NB4 (cell line): ENCODE results near the gene POC1A.

Source experiments
- MYC ChIP-seq: IDR thresholded peaks from 2 replicates; pipeline ENCODE4 v1.6.1; 2011; ENCODE audit warnings: low read depth, low read length
- POLR2A ChIP-seq: IDR thresholded peaks from 2 replicates; pipeline ENCODE4 v1.6.1; 2011; ENCODE audit warnings: mild to moderate bottlenecking; ENCODE audit not compliant: insufficient read length; ENCODE audit errors: extremely low read depth
- TF ChIP-seq, protein P1 (sequence below): IDR thresholded peaks from one replicate; pipeline ENCODE4 v1.5.1; 2012; ENCODE audit warnings: low read depth, low read length
- TF ChIP-seq, protein P2 (sequence below): IDR thresholded peaks from 2 replicates; pipeline ENCODE4 v1.6.1; 2011; ENCODE audit warnings: low read depth, low read length

DNA sequence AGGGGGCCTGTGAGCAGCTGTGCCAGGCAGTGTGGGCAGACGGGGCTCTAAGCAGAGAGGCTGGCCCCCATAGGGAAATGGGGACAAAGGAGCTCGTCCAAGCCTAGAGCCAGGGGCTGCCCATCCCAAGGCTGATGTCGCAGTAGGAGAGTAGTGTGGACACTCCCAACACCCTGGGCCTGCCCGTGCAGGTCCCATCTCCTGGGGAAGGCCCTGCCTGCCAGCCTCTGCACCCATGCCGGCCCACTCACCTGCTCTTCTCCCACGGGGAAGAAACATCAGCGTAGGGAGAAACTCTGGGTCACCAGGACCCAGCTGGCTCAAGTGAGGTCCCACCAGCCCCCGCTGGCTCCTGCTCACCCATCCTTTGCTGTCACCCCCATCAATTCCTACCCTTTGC lies 87.2 kb downstream of the POC1A start:
- no peak for TF ChIP-seq POLR2A
- TF ChIP-seq, protein P1, sequence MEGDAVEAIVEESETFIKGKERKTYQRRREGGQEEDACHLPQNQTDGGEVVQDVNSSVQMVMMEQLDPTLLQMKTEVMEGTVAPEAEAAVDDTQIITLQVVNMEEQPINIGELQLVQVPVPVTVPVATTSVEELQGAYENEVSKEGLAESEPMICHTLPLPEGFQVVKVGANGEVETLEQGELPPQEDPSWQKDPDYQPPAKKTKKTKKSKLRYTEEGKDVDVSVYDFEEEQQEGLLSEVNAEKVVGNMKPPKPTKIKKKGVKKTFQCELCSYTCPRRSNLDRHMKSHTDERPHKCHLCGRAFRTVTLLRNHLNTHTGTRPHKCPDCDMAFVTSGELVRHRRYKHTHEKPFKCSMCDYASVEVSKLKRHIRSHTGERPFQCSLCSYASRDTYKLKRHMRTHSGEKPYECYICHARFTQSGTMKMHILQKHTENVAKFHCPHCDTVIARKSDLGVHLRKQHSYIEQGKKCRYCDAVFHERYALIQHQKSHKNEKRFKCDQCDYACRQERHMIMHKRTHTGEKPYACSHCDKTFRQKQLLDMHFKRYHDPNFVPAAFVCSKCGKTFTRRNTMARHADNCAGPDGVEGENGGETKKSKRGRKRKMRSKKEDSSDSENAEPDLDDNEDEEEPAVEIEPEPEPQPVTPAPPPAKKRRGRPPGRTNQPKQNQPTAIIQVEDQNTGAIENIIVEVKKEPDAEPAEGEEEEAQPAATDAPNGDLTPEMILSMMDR = no peak
- TF ChIP-seq MYC = no peak
- TF ChIP-seq, protein P2, sequence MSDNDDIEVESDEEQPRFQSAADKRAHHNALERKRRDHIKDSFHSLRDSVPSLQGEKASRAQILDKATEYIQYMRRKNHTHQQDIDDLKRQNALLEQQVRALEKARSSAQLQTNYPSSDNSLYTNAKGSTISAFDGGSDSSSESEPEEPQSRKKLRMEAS = no peak
